HG03196 (cell line): ENCODE measurements around the gene SNCG.
"Not testable (repeated sequence)": the region's sequence is repeated elsewhere in the genome, so short reads cannot be mapped to it uniquely, and the experiment has no call there.

Experiments used
- ATAC-seq: cut with Tn5 transposase; IDR thresholded peaks from one replicate; pipeline ENCODE4 v1.9.1; 2021; ENCODE audit not compliant: unreplicated experiment

SNCG gene

DNA sequence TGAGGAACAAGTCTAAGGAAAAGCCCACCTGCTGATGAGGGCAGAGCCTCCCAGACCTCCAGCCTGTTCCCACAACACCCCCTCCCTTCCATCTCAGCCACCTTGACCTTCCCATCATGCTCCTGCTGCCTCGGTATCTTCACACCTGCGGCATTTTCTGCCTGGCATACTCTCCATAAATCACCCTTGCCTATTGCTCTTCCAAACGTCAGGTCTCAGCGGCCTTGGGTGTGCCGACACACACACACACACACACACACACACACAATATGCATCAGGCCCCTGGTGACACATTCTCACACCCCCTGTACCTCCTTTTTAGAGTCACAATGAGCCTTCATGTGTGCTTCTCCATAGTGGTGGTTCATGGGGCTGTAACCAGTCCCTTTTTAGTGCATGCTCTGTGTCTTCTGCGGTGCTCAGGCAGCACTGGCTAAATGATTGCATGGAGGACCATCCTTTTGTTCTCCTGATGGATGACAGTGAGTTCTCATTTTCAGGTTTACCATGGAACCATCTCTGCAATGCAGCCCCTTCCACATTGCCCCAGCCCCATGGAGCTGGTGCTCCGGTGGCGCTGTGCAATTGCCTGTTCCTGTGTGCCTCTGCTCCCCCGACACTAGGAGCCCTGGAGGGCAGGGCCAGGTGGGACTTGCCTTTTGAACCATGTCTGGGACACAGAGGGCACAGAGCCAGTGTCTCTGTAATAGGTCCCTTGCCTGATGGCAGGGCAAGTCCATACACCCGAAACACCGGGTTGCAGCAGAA, 14.4 kb downstream of the SNCG start:
- no peak for ATAC-seq

DNA sequence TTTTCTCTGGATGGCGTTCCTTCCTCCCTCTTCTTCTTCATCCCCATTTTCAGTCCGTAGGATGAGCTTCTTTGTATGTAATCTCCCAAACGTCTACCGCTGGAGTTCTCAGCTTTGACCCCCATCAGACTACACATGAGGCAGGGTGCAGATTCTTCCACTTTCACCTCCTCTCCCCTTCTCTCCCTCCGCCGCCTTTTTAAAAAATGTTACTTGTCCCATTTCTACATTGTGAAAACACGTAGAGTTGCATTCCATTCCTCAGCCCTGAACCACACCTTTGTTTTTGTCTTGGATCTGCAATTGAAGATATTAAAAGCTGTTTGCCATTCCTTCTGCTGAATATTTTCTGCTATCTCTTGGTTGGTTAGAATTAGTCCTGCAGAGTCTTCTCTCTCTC, 16.1 kb downstream of the SNCG start:
- no peak for ATAC-seq

DNA sequence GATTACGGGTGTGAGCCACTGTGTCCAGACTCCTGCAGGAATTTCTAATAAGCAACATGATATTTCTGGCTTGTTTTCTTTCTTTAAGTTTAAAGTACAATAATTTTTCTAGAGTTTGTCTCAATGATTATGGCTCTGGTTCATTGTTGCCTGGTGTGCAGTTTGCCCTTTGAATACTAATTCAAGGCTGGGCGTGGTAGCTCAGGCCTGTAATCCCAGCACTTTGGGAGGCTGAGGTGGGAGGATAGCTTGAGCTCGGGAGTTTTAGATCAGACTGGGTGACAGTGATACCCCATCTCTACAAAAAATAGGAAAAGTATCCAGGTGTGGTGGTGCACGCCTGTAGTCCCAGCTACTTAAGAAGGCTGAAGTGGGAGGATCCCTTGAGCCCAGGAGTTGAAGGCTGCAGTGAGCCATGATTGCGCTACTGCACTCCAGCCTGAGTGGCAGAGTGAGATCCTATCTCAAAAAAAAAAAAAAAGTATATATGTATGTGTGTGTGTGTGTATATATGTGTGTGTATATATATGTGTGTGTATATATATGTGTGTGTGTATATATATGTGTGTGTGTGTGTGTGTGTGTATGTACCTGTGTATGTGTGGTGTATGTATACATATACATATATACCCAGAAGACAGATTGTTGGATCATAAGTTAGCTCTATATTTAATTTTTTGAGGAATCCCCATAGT, 18.1 kb downstream of the SNCG start:
- ATAC-seq = no peak

DNA sequence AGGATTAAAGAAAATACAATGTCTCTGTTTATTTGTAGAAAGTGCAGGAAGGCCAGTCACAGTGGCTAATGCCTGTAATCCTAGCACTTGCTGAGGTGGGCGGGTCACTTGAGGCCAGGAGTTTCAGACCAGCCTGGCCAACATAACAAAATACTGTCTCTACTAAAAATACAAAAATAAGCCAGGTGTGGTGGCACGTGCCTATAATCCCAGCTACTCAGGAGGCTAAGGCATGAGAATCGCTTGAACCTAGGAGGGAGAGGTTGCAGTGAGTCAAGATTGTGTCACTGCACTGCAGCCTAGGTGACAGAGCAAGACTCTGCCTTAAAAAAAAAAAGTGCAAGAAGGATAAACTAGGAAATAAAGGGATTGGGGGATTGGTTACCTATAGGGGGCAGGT, 20.1 kb downstream of the SNCG start:
- not testable (repeated sequence) for ATAC-seq

DNA sequence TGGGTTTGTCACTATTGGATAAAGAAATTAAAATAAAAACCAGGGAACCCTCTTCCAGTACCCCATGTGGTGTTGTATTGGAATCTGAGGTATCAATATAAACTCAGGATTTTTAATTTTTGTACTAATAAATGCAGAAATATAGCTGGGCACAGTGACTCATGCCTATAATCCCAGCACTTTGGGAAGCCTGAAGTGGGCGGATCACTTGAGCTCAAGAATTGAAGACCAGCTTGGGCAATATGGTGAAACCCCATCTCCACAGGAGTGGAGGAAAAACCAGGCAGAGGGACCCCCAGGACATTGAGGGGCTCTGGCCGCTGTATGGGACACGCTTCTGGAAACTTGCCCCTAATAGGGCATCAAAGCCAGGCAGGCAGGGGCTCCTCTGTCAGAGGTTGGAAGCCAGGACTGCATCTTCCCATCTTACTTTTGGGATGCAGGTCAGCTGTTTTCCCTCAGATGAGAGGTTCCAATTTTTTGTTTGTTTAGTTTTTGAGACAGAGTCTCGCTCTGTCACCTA, 21.0 kb downstream of the SNCG start:
- ATAC-seq = no peak

DNA sequence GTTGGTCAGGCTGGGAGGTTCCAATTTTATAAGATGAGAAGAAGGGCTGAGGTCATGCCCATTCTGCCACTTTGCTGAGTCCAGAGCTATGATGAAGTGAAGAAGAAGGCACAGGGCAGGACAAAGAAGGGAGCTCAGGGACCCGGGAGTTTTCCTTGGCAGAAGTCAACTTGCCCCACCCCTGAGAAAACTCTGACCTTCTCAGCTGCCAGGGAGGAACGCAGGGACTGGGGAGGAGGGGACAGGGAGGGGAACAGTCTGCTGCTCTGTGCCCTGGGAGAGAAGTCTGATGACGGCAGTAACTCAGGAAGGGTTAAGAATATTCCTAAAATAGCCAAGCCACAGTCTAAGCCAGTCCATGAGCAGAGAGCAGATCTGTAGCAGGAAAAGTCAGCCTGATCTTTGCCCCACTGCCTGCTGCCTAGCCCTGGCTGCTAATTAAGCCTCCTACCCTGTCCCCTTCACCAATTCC, 21.6 kb downstream of the SNCG start:
- no peak for ATAC-seq

DNA sequence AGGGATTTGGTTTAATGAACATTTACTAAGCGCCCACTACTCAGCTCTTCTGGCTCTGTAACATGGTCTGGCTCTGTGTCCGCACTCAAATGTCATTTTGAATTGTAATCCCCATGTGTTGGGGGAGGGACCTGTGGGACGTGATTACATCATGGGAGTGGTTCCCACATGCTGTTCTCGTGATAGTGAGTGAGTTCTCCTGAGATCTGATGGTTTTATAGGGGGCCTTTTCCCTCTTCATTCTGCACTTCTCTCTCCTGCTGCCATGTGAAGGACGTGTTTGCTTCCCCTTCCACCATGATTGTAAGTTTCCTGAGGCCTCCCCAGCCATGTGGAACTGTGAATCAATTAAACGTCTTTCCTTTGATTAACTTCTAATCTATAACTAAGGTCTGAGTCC, 22.6 kb downstream of the SNCG start:
- ATAC-seq = not testable (repeated sequence)

DNA sequence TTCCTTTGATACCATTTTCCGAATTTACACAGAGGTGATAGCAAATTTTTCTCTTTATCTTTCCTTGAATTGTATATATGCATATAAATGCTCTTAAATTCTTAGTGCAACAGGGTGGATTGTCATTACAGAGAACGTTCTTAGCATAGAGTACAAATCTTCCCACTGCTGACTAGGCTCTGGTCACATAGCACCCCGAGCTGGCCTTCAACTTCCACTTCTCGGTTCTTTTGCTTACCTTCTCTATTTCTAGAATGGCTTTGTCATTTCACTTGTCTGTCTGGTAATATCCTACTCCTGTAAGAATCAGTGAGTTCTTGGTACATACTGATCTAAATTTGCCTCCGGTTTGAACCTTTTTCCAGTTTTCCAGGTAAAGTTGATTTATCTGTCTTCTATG, 23.3 kb downstream of the SNCG start:
- no peak for ATAC-seq

DNA sequence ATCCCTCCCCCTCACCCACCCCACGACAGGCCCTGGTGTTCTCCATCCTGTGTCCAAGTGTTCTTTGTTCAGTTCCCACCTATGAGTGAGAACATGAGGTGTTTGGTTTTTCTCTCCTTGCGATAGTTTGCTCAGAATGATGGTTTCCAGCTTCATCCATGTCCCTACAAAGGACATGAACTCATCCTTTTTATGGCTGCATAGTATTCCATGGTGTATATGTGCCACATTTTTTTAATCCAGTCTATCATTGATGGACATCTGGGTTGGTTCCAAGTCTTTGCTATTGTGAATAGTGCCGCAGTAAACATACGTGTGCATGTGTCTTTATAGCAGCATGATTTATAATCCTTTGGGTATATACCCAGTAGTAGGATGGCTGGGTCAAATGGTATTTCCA, 26.1 kb downstream of the SNCG start:
- not testable (repeated sequence) for ATAC-seq

DNA sequence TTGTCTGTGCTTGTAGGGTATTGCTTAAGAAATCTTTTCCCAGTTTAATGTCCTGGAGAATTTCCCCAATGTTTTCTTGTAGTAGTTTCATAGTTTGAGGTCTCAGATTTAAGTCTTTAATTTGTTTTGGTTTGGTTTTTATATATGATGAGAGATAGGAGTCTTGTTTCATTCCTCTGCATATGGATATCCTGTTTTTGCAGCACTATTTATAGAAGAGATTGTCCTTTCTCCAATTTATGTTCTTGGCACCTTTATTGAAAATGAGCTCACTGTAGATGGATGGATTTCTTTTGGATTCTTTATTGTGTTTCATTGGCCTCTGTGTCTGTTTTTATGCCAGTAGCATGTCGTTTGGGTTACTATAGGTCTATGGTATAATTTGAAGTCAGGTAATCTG, 30.1 kb downstream of the SNCG start:
- no peak for ATAC-seq

DNA sequence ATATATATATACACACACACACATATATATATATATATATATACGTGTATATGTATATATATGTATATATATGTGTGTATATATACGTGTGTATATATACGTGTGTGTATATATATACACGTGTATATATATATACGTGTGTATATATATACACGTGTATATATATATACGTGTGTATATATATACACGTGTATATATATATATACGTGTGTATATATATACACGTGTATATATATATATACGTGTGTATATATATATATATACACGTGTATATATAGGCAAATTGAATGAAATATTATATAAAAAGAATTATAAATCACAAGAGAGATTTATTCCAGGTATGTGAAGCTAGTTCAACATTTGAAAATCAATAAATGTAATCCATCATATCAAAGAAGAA, 33.0 kb downstream of the SNCG start:
- ATAC-seq = not testable (repeated sequence)

DNA sequence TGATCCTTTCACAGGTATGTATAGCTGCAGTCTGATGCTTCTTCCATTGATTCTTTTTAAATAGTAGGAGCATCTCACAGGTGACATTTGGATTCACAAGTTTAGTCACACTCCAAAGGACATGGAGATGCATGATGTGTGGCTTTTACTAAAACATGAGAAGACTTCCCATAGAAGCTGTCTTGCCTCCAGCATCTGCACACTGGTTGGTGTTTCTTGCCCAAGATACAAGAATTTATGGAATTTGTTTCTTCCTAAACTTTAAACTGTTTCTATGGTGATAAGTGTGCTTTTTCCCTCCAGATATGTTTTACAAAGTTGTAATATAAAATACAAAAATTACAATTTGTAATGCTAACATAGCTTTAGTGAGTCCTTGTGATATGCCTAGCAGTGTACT, 34.1 kb downstream of the SNCG start:
- ATAC-seq = no peak

DNA sequence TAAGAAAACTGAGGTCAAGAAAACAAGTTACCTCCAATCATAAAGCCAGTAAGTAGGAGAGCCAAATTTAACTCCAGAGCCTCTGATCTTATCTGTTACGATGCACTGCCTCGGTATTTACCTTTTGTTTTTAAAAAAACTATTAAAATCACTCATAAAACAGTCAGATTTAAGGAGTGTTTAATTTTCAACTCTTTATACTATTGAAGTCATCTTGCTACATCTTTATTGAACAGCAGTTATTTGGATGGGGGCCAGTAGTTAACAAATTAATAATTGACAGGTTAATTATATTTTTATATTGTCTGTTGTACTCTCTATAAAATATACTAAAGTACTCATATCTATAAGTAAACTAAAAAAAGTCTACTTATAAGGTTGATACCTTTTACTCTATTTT, 34.5 kb downstream of the SNCG start:
- no peak for ATAC-seq

DNA sequence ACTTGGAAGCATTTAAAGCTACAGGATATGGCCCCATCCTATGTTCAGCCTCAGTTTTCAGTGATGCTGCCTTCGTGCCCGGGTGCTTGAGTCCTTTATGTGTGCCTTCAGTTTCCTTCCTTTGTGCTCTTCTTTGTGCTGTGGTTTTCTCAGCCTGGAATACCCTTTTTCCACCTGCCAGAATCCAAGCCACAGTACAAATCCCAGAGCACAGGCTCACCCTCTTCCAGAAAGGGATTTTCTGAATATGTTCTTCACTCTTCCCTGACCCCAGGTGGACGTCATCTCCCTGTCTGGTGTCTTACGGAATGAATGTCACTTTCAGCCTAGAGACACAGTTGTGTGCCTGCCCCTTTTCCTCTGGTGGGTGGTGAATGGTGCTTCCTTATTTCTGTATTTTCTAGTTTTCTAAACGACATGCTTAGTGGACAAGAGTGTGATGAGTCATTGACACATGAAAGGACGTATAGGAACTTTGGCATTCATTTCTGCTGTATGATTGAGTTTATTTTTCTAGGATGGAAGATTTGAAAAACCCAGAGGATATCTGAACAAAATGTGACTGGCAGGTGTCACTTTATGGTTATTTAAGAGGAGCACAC, 41.5 kb downstream of the SNCG start:
- not testable (repeated sequence) for ATAC-seq

DNA sequence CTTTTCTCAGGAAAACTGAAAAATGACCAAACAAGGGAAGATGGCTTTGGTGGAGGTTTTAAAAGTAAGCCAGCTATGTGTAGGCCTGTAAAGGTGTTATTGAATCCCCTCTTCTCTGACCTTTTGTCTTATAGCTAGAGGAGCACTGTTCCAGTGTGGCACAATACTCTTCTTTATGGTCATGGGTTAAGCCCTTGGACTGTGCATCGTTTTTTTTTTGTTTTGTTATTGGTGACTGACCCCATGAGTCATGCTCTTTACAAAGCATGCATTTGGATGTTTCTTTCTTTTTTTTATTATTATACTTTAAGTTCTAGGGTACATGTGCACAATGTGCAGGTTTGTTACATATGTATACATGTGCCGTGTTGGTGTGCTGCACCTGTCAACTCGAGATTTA, 42.1 kb downstream of the SNCG start:
- ATAC-seq = no peak

DNA sequence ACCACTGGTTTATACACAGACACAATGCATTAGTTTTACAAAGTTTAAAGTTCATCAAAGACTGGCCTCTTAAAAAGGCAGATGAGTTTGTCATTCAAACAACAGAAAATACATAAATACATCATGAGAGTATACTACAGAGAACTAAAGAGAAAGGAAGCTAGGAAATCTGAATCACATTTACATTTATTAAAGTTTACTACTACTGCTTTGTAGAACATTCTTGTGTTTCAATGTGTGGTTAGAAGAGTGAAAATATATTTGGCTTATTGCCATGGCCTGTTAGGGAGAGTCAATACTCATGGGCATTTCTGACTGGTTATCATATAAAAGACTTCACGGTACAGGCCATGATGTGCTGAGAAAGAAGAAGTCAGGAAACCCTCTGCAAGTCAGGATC, 48.7 kb downstream of the SNCG start:
- ATAC-seq = not testable (repeated sequence)

DNA sequence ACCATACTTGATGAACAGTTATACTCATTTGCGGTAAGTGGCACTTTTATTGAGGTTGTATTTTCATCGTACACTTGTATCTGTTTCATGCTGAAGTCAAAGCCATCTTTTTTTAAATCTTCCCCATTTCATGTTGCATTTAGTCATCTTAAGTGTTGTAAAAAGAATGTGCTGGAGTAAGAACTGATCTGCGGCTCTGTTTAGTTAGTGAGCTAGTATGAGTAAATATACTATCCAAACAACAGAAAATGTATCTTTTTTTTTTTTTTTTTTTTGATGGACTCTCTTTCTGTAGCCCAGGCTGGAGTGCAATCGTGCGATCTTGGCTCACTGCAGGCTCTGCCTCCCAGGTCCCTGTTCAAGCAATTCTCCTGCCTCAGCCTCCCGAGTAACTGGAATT, 49.3 kb downstream of the SNCG start:
- not testable (repeated sequence) for ATAC-seq

DNA sequence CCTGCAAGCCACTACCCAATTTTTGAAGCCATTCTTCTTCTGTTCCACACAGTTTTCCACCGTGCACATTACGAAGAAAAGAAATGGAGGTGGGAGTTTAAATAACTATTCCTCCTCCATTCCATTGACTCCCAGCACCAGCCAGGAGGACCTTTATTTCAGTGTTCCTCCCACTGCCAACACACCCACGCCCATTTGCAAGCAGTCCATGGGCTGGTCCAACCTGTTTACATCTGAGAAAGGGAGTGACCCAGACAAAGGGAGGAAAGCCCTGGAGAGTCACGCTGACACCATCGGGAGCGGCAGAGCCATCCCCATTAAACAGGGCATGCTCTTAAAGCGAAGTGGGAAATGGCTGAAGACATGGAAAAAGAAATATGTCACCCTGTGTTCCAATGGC, 49.9 kb downstream of the SNCG start:
- not testable (repeated sequence) for ATAC-seq

DNA sequence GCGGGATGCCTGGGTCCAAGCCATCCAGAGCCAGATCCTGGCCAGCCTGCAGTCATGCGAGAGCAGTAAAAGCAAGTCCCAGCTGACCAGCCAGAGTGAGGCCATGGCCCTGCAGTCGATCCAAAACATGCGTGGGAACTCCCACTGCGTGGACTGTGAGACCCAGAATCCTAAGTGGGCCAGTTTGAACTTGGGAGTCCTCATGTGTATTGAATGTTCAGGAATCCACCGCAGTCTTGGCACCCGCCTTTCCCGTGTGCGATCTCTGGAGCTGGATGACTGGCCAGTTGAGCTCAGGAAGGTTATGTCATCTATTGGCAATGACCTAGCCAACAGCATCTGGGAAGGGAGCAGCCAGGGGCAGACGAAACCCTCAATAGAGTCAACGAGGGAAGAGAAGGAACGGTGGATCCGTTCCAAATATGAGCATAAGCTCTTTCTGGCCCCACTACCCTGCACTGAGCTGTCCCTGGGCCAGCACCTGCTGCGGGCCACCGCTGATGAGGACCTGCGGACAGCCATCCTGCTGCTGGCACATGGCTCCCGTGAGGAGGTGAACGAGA, 50.8 kb downstream of the SNCG start:
- not testable (repeated sequence) for ATAC-seq
